K562 treated with DMSO at 1 percent for 48 hours (cell line): ENCODE measurements around the gene RNU11. TPM values are rescaled to one million over a fixed set of nuclear protein-coding genes. Genes with fewer than 3 reads are reported as not detected.

Experiments
- total RNA-seq: library from RNA; unstranded; fragments of 300-600 nt; gene quantifications from 2 replicates; pipeline ENCODE4 v1.2.3, GENCODE V29; 2022; ENCODE audit warnings: low replicate concordance; ENCODE audit errors: extremely low read depth

The RNU11 gene
- total RNA-seq = not detected in 2 replicates

DNA sequence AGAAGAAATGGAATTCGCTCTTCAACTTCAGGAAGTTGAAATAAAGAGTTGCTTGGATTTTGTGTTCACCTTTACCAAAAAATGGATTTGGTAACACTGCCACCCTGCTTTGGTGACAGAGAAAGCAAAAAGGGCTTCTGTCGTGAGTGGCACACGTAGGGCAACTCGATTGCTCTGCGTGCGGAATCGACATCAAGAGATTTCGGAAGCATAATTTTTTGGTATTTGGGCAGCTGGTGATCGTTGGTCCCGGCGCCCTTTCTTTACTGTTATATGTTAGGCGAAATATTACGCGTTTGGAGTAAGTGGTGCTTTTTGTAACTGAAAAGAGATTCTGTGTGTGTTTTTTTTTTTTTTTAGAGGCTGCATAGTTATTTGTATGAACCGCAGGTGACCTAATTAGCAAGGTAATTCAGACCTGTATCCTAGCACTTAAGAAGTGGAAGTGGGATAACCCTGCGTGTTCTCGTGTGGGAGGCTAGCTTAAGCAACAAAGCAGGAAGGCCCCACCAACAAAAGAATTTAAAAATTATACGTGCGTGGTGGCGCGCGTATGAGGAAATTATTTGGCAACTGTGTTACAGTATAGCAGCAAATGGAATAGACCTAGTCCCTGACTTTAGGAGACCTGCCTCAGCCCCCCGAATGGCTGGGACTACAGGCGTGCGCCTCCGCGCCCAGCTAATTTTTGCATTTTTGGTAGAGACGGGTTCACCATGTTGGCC lies at the start of gene RNU11:
TSS of gene RNU11 (plus strand) at position 127 of the 725 bp plus-strand sequence.

DNA sequence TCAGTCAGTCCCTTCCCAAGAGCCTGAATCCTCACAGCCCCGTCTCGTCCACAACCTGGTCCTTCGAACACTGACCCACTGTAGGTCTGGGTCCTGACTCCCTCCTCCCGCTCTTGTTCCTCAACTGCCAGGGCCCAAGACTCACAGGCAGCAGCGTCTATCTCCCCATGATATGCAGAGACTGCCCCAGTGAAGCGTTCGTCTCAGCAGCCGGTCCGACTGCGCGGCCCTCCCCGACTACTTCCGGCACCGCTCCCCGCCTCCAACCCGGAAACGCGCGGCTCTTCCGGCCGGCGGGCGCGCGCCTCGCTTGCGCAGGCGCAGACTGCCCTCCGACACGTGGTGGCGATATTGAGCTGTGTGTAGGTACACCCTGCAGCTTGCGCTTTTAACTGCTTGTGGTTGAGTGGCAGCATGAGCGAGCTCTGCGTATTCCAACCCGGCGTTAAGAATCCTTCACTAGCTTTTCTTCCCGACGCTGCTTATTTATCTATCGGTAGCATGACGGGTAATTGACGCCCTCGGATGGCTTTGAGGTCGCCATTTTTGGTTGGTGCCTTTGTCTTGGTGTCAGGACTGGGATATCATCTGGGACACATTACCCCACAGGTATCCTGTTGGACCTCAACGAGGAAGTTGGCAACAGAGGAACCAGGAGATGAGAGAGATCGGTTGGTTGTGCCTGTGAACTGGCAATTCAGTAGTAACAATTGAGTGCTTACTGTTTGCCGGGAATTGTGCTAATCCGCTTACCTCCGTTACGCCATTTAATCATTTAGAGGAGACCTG lies 5.4 kb upstream of the RNU11 start, which contains the start of gene TAF12:
TSS of gene TAF12 (minus strand) at position 221 of the 789 bp plus-strand sequence. CDS start 20,986 bp downstream, outside the sequence.

GRCh38 chr1:28668191-28668955 lies 20.0 kb downstream of the RNU11 start, which contains the start of gene GMEB1:
TSS of gene GMEB1 (plus strand) at chr1:28668784. CDS start at chr1:28683613, 14,829 bp downstream.

Other genes with a start within 250 kb of the RNU11 start
- 959 TPM in 1 of 2 replicates, not detected in the other for gene RCC1, start 142.6 kb upstream of the RNU11 start, total RNA-seq
- not detected in 2 replicates for gene TRNAU1AP, start 95.5 kb upstream of the RNU11 start, total RNA-seq
- not detected in 2 replicates for gene RAB42, start 56.3 kb upstream of the RNU11 start, total RNA-seq
- not detected in 2 replicates for gene TAF12, start 5.5 kb upstream of the RNU11 start, total RNA-seq
- gene GMEB1, start 20.2 kb downstream of the RNU11 start, total RNA-seq = not detected in 2 replicates
- gene YTHDF2, start 88.3 kb downstream of the RNU11 start, total RNA-seq = not detected in 2 replicates
- gene OPRD1, start 163.6 kb downstream of the RNU11 start, total RNA-seq = not detected in 2 replicates